Mononuclear cell (primary cell): ENCODE data around the gene EWSR1. TPM values are rescaled to one million over a fixed set of nuclear protein-coding genes. Genes with fewer than 3 reads are reported as not detected.

ENCODE experiments used
- H3K27me3 ChIP-seq: 2 replicates; pipeline ENCODE4 v1.6.0; 2011; ENCODE audit warnings: low read length, control low read depth; ENCODE audit not compliant: insufficient read depth
- H3K4me1 ChIP-seq: 2 replicates; pipeline ENCODE4 v1.5.1; 2011; ENCODE audit warnings: mild to moderate bottlenecking, low read length, control low read depth; ENCODE audit not compliant: insufficient read depth
- H3K4me3 ChIP-seq: 2 replicates; pipeline ENCODE4 v1.5.1; 2011; ENCODE audit warnings: mild to moderate bottlenecking, low read length, moderate library complexity
- H3K9me3 ChIP-seq: 2 replicates; pipeline ENCODE4 v1.5.1; 2011; ENCODE audit warnings: low read depth, mild to moderate bottlenecking, control low read depth, low read length
- total RNA-seq: library from RNA; depleted of rRNA; stranded (reverse); fragments of >200 nt; gene quantifications from one replicate; pipeline ENCODE4 v1.2.3, GENCODE V29; 2012

EWSR1 gene
- total RNA-seq, 1 donor = 204 TPM

- Histone ChIP-seq H3K4me1 (peaks cover 25% of the 10 kb centered on the region), H3K9me3 (no peaks in the 10 kb centered on the region), H3K27me3 (no peaks in the 10 kb centered on the region), H3K4me3 (no peak overlapping the region)
Observed at GRCh38 chr22:29275167-29275566, 7.1 kb downstream of the EWSR1 start.

GRCh38 chr22:29275819-29276565 is 7.9 kb downstream of the EWSR1 start:
- Histone ChIP-seq H3K9me3 (no peaks in the 10 kb centered on the region), H3K4me3 (no peak overlapping the region), H3K27me3 (no peaks in the 10 kb centered on the region), H3K4me1 (peaks cover 18% of the 10 kb centered on the region)

GRCh38 chr22:29277927-29278326 is 9.9 kb downstream of the EWSR1 start:
- peaks cover 6% of the 10 kb centered on the region for H3K4me1 ChIP-seq

GRCh38 chr22:29284196-29284595 is 16.1 kb downstream of the EWSR1 start:
- H3K27me3 ChIP-seq = no peaks in the 10 kb centered on the region
- H3K9me3 ChIP-seq = no peaks in the 10 kb centered on the region
- no peaks in the 10 kb centered on the region for H3K4me1 ChIP-seq

More at GRCh38 chr22:29277927-29278326, 9.9 kb downstream of the EWSR1 start:
- no peak overlapping the region for H3K4me3 ChIP-seq
- no peaks in the 10 kb centered on the region for H3K9me3 ChIP-seq
- H3K27me3 ChIP-seq = no peaks in the 10 kb centered on the region

GRCh38 chr22:29288837-29289236 is 20.8 kb downstream of the EWSR1 start:
- no peaks in the 10 kb centered on the region for H3K9me3 ChIP-seq

More at GRCh38 chr22:29284196-29284595, 16.1 kb downstream of the EWSR1 start:
- H3K4me3 ChIP-seq = no peak overlapping the region

GRCh38 chr22:29290061-29290460 is 22.0 kb downstream of the EWSR1 start:
- Histone ChIP-seq H3K4me3 (no peak overlapping the region), H3K27me3 (no peaks in the 10 kb centered on the region), H3K4me1 (no peaks in the 10 kb centered on the region), H3K9me3 (no peaks in the 10 kb centered on the region)

More at GRCh38 chr22:29288837-29289236, 20.8 kb downstream of the EWSR1 start:
- no peaks in the 10 kb centered on the region for H3K4me1 ChIP-seq
- no peaks in the 10 kb centered on the region for H3K27me3 ChIP-seq
- H3K4me3 ChIP-seq = no peak overlapping the region

- Histone ChIP-seq H3K27me3 (no peaks in the 10 kb centered on the region), H3K9me3 (no peaks in the 10 kb centered on the region), H3K4me1 (no peaks in the 10 kb centered on the region), H3K4me3 (no peak overlapping the region)
Observed at GRCh38 chr22:29291215-29291614, 23.1 kb downstream of the EWSR1 start.

GRCh38 chr22:29292379-29292778 is 24.3 kb downstream of the EWSR1 start:
- no peaks in the 10 kb centered on the region for H3K27me3 ChIP-seq
- H3K4me1 ChIP-seq = no peaks in the 10 kb centered on the region
- H3K9me3 ChIP-seq = no peaks in the 10 kb centered on the region
- no peak overlapping the region for H3K4me3 ChIP-seq

GRCh38 chr22:29298641-29299040 is 30.6 kb downstream of the EWSR1 start:
- H3K9me3 ChIP-seq = no peaks in the 10 kb centered on the region
- no peak overlapping the region for H3K4me3 ChIP-seq
- H3K27me3 ChIP-seq = no peaks in the 10 kb centered on the region
- peaks cover 7% of the 10 kb centered on the region for H3K4me1 ChIP-seq

- H3K27me3 ChIP-seq = no peaks in the 10 kb centered on the region
- no peak overlapping the region for H3K4me3 ChIP-seq
- H3K4me1 ChIP-seq = peaks cover 7% of the 10 kb centered on the region
- H3K9me3 ChIP-seq = no peaks in the 10 kb centered on the region
Observed at GRCh38 chr22:29299136-29299900, 31.2 kb downstream of the EWSR1 start.

GRCh38 chr22:29300467-29300806 is 32.4 kb downstream of the EWSR1 start:
- no peaks in the 10 kb centered on the region for H3K9me3 ChIP-seq
- no peak overlapping the region for H3K4me3 ChIP-seq
- peaks cover 3% of the 10 kb centered on the region for H3K27me3 ChIP-seq
- H3K4me1 ChIP-seq = peaks cover 7% of the 10 kb centered on the region

- Histone ChIP-seq H3K9me3 (no peaks in the 10 kb centered on the region), H3K4me3 (no peak overlapping the region), H3K27me3 (peaks cover 8% of the 10 kb centered on the region), H3K4me1 (peaks cover 11% of the 10 kb centered on the region)
Observed at GRCh38 chr22:29300807-29301601, 32.9 kb downstream of the EWSR1 start.

- Histone ChIP-seq H3K9me3 (no peaks in the 10 kb centered on the region), H3K4me3 (no peak overlapping the region), H3K27me3 (peaks cover 9% of the 10 kb centered on the region), H3K4me1 (peaks cover 18% of the 10 kb centered on the region)
Observed at GRCh38 chr22:29301716-29302401, 33.8 kb downstream of the EWSR1 start.

- no peaks in the 10 kb centered on the region for H3K9me3 ChIP-seq
- H3K4me3 ChIP-seq = no peak overlapping the region
- H3K4me1 ChIP-seq = peaks cover 20% of the 10 kb centered on the region
- peaks cover 10% of the 10 kb centered on the region for H3K27me3 ChIP-seq
Observed at GRCh38 chr22:29302402-29302680, 34.3 kb downstream of the EWSR1 start.
